GM19438 (cell line): Measurements from ENCODE around the gene TMEM202.
"Not testable (repeated sequence)": the region's sequence is repeated elsewhere in the genome, so short reads cannot be mapped to it uniquely, and the experiment has no call there.

Experiments used
- ATAC-seq: cut with Tn5 transposase; IDR thresholded peaks from one replicate; pipeline ENCODE4 v1.9.1; 2021; ENCODE audit warnings: low read depth; ENCODE audit not compliant: unreplicated experiment

TMEM202 gene

GRCh38 chr15:72397796-72398588 is at the start of gene TMEM202:
Gene TMEM202 (plus strand): TSS chr15:72398305. CDS start chr15:72398327, 22 bp downstream.
- no peak for ATAC-seq

- ATAC-seq: no peak
Measured at GRCh38 chr15:72353266-72353665, 44.8 kb upstream of the TMEM202 start.

GRCh38 chr15:72354496-72354895 is 43.6 kb upstream of the TMEM202 start:
- no peak for ATAC-seq

GRCh38 chr15:72358121-72358520 is 40.0 kb upstream of the TMEM202 start:
- ATAC-seq: no peak

- ATAC-seq: no peak
Measured at GRCh38 chr15:72358650-72359171, 39.4 kb upstream of the TMEM202 start.

- ATAC-seq: no peak
Measured at GRCh38 chr15:72361176-72361575, 36.9 kb upstream of the TMEM202 start.

GRCh38 chr15:72365844-72366243 is 32.3 kb upstream of the TMEM202 start:
- peak; percentile 97 for ATAC-seq

GRCh38 chr15:72368325-72368724 is 29.8 kb upstream of the TMEM202 start:
- ATAC-seq: no peak

GRCh38 chr15:72368899-72369298 is 29.2 kb upstream of the TMEM202 start:
- no peak for ATAC-seq

- no peak for ATAC-seq
Measured at GRCh38 chr15:72369964-72370363, 28.1 kb upstream of the TMEM202 start.

GRCh38 chr15:72372361-72372760 is 25.7 kb upstream of the TMEM202 start:
- ATAC-seq: no peak

GRCh38 chr15:72375501-72375845 is 22.6 kb upstream of the TMEM202 start:
- peak; percentile 29 for ATAC-seq

- ATAC-seq: peak; percentile 66
Measured at GRCh38 chr15:72375846-72376581, 22.1 kb upstream of the TMEM202 start, which contains the start of gene HEXA. Gene HEXA (minus strand): TSS chr15:72376014. CDS start chr15:72375972, 42 bp downstream.

- no peak for ATAC-seq
Measured at GRCh38 chr15:72377331-72377730, 20.8 kb upstream of the TMEM202 start.

- not testable (repeated sequence) for ATAC-seq
Measured at GRCh38 chr15:72379106-72379505, 19.0 kb upstream of the TMEM202 start.

- ATAC-seq: no peak
Measured at GRCh38 chr15:72379856-72380430, 18.2 kb upstream of the TMEM202 start.

GRCh38 chr15:72380743-72381142 is 17.4 kb upstream of the TMEM202 start:
- no peak for ATAC-seq

GRCh38 chr15:72382146-72382545 is 16.0 kb upstream of the TMEM202 start:
- no peak for ATAC-seq

GRCh38 chr15:72387741-72388140 is 10.4 kb upstream of the TMEM202 start:
- ATAC-seq: no peak

GRCh38 chr15:72389231-72389630 is 8.9 kb upstream of the TMEM202 start:
- ATAC-seq: no peak

GRCh38 chr15:72396331-72396730 is 1.8 kb upstream of the TMEM202 start:
- ATAC-seq: not testable (repeated sequence)
